ENCODE measurements around the gene GRB10.
A peak's percentile ranks its signal among the peaks of the same experiment; 100 is the strongest.

Gene GRB10

DNA sequence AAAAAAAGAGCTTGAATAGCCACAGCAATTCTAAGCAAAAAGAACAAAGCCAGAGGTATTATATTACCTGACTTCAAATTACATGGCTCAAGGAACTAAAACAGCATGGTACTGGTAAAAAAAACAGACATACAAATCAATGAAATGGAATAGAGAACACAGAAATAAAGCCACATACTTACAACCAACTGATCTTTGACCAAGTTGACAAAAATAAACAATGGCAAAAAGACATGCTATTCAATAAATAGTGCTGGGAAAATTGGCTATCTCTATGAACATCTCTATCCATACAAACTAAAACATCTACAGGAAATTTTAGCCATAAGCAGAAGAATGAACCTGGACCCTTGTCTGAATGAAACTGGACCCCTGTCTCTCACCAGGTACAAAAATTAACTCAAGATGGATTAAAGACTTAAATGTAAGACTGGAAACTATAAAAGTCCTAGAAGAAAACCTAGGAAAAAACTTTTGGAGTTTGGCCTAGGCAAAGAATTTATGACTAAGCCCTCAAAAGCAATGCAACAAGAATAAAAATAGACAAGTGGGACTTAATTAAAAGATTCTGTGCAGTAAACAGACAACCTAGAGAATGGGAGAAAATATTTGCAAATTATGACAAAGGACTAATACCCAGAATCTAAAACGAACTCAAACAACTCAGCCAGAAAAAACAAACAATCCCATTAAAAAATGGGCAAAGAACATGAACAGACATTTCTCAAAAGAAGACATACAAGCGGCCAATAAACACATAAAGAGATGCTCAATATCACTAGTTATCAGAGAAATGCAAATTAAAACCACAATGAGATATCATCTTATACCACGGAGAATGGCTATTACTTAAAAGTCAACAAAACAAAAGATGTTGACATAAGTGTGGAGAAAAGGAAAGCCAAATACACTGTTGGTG, 144.7 kb downstream of the GRB10 start:
- in situ Hi-C loops (cut with MboI; ENCODE audit: low pct_unique_long_range_greater_than_20kb, low sequenced_read_pairs, unreplicated experiment), result no loop called here
- TF ChIP-seq, protein P1, sequence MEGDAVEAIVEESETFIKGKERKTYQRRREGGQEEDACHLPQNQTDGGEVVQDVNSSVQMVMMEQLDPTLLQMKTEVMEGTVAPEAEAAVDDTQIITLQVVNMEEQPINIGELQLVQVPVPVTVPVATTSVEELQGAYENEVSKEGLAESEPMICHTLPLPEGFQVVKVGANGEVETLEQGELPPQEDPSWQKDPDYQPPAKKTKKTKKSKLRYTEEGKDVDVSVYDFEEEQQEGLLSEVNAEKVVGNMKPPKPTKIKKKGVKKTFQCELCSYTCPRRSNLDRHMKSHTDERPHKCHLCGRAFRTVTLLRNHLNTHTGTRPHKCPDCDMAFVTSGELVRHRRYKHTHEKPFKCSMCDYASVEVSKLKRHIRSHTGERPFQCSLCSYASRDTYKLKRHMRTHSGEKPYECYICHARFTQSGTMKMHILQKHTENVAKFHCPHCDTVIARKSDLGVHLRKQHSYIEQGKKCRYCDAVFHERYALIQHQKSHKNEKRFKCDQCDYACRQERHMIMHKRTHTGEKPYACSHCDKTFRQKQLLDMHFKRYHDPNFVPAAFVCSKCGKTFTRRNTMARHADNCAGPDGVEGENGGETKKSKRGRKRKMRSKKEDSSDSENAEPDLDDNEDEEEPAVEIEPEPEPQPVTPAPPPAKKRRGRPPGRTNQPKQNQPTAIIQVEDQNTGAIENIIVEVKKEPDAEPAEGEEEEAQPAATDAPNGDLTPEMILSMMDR (IDR thresholded peaks at IDR 0.05; ENCODE audit: extremely low read depth, insufficient read depth, missing control alignments), result no peak
- DNase-seq (ENCODE audit: low spot score), result no peak

DNA sequence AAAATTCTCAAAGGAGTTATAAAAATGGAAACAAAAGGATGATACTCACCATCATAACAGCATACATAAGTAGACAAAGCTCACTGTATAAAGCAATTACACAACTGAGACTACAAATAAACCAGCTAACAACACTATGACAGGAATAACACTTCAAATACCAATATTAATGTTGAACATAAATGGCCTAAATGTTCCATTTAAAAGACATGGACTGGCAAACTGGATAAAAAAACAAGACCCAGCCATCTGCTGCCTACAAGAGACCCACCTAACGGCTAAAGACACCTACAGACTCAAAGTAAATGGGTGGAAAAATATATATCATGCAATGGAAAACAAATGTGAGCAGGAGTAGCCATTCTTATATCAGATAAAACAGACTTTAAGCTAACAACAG, 148.3 kb downstream of the GRB10 start:
- TF ChIP-seq, protein P1 (IDR thresholded peaks at IDR 0.05; ENCODE audit: extremely low read depth, insufficient read depth, missing control alignments), result no peak
- in situ Hi-C loops (cut with MboI; ENCODE audit: low pct_unique_long_range_greater_than_20kb, low sequenced_read_pairs, unreplicated experiment), result no loop called here
- DNase-seq (ENCODE audit: low spot score), result no peak

DNA sequence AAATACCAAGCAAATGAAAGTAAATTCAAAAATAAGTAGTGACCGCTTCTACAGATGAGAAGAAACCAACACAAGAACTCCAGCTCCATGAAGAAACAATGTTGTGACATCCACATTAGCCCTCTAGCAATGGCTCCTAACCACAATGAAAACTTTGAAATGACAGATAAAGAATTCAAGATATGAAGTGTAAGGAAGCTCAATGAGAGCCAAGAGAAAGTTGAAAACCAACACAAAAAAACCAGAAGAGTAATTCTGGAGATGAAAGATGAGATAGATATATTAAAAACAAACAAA, 149.3 kb downstream of the GRB10 start:
- in situ Hi-C loops (cut with MboI; ENCODE audit: low pct_unique_long_range_greater_than_20kb, low sequenced_read_pairs, unreplicated experiment), result no loop called here
- no peak for DNase-seq (ENCODE audit: low spot score)

DNA sequence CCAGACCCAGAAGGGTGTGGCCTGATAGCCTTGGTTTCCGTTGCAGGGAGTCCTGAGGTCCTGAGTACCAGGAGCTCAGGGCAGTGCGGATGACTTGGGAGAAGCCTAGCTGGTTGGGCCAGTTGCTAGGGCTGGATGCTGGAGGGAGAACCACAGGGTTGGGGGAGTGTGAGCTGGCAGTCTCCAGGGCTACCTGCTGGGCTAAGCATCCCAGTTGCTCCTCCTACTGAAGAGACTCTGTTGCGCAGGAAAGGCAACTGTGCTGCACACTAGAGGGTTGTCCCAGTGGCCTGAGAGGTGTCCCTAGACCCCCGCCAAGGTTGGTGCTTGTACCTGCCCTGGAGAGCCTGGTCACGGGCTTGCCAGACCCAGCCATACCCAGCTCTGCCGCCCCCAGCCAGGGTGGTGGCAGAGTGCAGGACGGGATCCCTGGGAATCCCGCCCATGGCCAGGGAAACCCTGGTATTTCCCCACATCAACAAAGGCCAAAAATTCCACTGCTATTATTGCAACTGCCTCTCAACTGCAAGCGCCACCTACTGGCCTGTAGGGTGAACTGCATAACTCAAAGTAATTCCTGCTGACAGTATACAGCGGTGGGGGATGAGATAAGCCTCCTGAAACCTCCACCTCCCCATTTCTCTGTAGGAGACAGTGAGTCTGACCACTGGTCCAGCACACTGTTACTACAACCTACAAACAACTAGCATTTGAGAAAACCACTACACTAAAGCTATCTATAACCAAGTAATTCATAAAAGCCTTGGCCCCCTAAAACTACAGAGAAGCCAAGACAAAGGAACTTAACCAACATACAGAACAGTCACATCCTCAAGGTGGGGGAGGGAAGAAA, 149.9 kb downstream of the GRB10 start:
- in situ Hi-C loops (cut with MboI; ENCODE audit: low pct_unique_long_range_greater_than_20kb, low sequenced_read_pairs, unreplicated experiment), result no loop called here
- DNase-seq (ENCODE audit: low spot score), result peak; percentile 55

More for the DNA sequence above, 149.3 kb downstream of the GRB10 start:
- TF ChIP-seq, protein P1 (IDR thresholded peaks at IDR 0.05; ENCODE audit: extremely low read depth, insufficient read depth, missing control alignments), result no peak

DNA sequence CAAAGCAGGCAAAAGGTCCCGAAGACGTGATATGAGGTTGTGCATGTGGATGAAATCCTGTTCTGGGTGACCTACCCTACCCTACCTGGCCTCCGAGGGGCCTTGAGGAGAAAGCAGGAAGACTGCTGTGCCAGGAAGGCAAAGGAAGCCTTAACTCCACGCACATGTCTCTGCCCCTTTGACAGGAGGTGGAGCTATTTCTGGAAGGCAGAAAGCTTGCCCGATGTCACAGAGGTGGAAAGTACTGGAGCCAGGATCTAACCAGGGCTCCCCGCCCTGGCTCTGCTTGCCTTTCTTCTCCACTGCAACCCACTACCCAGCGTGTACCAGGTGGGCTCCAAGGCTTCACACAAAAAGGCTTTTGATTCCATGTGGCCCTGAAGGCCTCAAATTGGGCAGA, 151.1 kb downstream of the GRB10 start:
- in situ Hi-C loops (cut with MboI; ENCODE audit: low pct_unique_long_range_greater_than_20kb, low sequenced_read_pairs, unreplicated experiment), result no loop called here
- TF ChIP-seq, protein P1 (IDR thresholded peaks at IDR 0.05; ENCODE audit: extremely low read depth, insufficient read depth, missing control alignments), result no peak
- no peak for DNase-seq (ENCODE audit: low spot score)

More for the DNA sequence above, 149.9 kb downstream of the GRB10 start:
- TF ChIP-seq, protein P1 (IDR thresholded peaks at IDR 0.05; ENCODE audit: extremely low read depth, insufficient read depth, missing control alignments), result peak; percentile 89

DNA sequence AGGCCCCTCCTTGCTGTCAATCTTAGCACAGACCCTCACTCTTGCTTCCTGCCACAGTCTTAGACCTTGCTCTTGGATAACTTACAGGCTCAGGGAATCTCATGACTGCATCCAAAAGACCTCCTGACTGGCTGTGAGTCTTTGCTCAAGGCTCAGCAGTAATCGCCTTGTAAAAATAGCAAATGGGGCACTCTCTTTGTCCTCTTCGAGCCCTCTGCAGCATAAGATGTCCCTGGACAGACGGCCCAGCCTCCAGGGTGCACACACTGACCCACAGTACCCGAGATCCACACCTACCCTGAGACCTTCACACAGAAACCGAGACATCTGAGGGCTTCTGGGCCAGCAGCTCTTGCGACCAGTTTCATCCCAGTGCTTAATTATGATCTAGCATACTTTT, 151.6 kb downstream of the GRB10 start:
- DNase-seq (ENCODE audit: low spot score), result no peak
- TF ChIP-seq, protein P1 (IDR thresholded peaks at IDR 0.05; ENCODE audit: extremely low read depth, insufficient read depth, missing control alignments), result no peak
- in situ Hi-C loops (cut with MboI; ENCODE audit: low pct_unique_long_range_greater_than_20kb, low sequenced_read_pairs, unreplicated experiment), result no loop called here
